ENCODE measurements around the gene PPARG. TPM values are rescaled to one million over a fixed set of nuclear protein-coding genes. Genes with fewer than 3 reads are reported as not detected.
A peak's percentile ranks its signal among the peaks of the same experiment; 100 is the strongest.
"Not testable (repeated sequence)": the region's sequence is repeated elsewhere in the genome, so short reads cannot be mapped to it uniquely, and the experiment has no call there.

Gene PPARG
- polyA plus RNA-seq, 1 experiment = 3.5 TPM

DNA sequence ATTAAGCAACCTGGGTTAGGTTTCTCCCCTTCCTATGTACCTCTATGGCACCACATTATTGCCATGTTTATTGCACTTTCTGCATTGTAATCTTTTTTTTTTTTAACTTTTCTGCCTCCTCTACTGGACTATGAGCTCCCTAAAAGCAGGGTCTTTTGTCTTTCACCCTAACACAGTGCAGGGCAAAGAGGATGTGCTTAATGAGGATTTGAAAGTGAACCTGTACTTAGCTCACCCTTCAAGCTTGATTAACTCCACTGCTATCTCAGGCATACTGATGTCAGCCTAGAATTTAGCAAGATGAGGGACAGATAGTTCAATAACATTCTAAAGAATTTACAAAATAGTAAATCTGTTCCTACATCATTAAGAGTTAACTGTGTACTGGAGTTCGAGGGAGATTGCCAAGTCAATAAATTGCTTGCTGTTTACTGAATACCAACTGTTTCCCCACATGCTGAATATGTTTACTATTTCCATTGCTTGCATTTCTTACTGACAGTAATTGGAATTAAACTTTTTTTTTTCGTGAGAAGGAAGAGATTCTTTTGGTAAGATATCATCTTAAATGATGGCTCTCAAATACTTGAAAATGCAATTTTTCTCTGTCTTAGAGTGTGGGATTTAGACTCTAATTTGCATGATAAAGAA, 15.7 kb upstream of the PPARG start:
- CTCF ChIA-PET = no interaction called here
- Histone ChIP-seq H3K36me3 (ENCODE audit: control insufficient read depth, insufficient read depth, low read length) (no peaks in the 10 kb centered on the region), H3K4me3 (ENCODE audit: low read depth, low read length) (no peak overlapping the region), H3K27me3 (ENCODE audit: control insufficient read depth, insufficient read depth, low read length) (no peaks in the 10 kb centered on the region)
- peak; percentile 29 for DNase-seq (ENCODE audit: low read depth)
- POLR2A ChIA-PET = no interaction called here
- TF ChIP-seq, protein P1, sequence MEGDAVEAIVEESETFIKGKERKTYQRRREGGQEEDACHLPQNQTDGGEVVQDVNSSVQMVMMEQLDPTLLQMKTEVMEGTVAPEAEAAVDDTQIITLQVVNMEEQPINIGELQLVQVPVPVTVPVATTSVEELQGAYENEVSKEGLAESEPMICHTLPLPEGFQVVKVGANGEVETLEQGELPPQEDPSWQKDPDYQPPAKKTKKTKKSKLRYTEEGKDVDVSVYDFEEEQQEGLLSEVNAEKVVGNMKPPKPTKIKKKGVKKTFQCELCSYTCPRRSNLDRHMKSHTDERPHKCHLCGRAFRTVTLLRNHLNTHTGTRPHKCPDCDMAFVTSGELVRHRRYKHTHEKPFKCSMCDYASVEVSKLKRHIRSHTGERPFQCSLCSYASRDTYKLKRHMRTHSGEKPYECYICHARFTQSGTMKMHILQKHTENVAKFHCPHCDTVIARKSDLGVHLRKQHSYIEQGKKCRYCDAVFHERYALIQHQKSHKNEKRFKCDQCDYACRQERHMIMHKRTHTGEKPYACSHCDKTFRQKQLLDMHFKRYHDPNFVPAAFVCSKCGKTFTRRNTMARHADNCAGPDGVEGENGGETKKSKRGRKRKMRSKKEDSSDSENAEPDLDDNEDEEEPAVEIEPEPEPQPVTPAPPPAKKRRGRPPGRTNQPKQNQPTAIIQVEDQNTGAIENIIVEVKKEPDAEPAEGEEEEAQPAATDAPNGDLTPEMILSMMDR (IDR thresholded peaks at IDR 0.05; ENCODE audit: insufficient read depth, low read depth, low read length) = no peak

DNA sequence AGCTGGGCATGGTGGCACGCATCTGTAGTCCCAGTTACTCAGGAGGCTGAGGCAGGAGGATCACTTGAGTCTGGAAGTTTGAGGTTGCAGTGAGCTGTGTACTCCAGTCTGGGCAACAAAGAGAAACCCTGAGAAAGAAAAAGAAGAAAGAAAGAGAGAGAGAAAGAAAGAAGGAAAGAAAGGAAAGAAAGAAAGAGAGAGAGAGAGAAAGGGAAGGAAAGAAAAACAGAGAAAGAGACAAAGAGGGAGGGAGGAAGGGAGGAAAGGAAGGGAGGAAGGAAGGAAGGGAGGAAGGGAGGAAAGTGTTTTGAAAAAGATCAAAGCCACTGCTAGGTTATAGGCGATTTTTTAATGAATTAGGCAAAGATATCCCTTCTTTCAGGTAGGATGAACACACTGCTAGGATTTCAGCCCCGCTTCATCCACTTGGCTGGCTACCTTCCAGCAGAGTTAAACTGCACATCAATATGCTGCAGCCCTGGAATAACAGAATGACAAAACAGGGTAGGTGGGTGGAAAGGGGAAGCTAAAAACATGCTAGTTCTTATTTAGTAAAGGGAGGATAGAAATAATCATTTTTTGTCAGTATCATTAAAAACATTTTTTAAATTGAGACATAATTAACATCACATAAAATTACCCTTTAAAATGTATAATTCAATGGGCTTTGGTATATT, 12.8 kb upstream of the PPARG start:
- Histone ChIP-seq H3K27me3 (ENCODE audit: control insufficient read depth, insufficient read depth, low read length) (no peaks in the 10 kb centered on the region), H3K4me3 (ENCODE audit: low read depth, low read length) (no peak overlapping the region), H3K36me3 (ENCODE audit: control insufficient read depth, insufficient read depth, low read length) (no peaks in the 10 kb centered on the region)
- no peak for DNase-seq (ENCODE audit: low read depth)
- ChIA-PET POLR2A (no interaction called here), CTCF (interaction anchor here (0.6 to 1.3 kb wide), 3 partner anchors 10 to 592 kb away, joined by 3 to 4 read pairs (median 3); no protein-coding TSS in a partner anchor)
- TF ChIP-seq, protein P1 (IDR thresholded peaks at IDR 0.05; ENCODE audit: insufficient read depth, low read depth, low read length) = no peak

DNA sequence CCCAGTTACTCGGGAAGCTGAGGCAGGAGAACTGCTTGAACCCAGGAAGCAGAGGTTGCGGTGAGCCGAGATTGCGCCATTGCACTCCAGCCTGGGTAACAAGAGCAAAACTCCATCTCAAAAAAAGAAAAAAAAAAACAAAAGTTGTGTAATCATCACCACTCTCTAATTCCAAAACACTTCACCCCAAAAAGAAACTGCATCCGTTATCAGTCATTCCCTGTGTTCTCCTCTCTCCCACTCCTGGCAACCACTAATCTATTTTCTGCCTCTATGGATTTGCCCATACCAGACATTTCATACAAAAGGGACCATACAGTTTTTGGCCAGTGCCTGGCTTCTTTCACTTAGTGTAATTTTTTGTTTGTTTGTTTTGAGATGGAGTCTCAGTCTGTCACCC, 12.0 kb upstream of the PPARG start:
- H3K4me3 ChIP-seq (ENCODE audit: low read depth, low read length); H3K27me3 ChIP-seq (ENCODE audit: control insufficient read depth, insufficient read depth, low read length); POLR2A ChIA-PET; DNase-seq (ENCODE audit: low read depth); H3K36me3 ChIP-seq (ENCODE audit: control insufficient read depth, insufficient read depth, low read length): not testable (repeated sequence)
- CTCF ChIA-PET = interaction anchor here (0.6 to 1.3 kb wide), 2 partner anchors 10 to 591 kb away, joined by 3 to 4 read pairs; no protein-coding TSS in a partner anchor

DNA sequence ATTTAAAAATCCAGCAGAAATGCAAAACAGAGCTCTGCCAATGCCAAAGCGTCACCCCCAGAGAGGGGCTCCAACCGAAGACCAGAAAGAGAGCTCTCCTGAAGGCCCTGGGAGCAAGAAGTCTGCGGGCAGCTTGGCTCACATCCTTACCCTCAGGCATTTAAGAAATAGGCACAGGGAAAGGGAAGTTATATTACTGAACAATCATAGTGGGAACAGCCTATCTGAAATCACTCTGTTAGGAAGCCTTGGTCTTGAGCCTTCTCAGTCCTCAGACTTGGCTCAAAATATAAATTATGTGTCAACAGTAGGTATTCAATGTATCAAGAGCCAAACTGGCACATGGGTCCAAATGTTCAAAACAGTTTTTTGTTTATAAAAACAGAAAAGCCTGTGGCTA, 10.3 kb upstream of the PPARG start:
- Histone ChIP-seq H3K27me3 (ENCODE audit: control insufficient read depth, insufficient read depth, low read length) (no peaks in the 10 kb centered on the region), H3K4me3 (ENCODE audit: low read depth, low read length) (no peak overlapping the region), H3K36me3 (ENCODE audit: control insufficient read depth, insufficient read depth, low read length) (no peaks in the 10 kb centered on the region)
- ChIA-PET CTCF (no interaction called here), POLR2A (no interaction called here)
- DNase-seq (ENCODE audit: low read depth) = no peak
- TF ChIP-seq, protein P1 (IDR thresholded peaks at IDR 0.05; ENCODE audit: insufficient read depth, low read depth, low read length) = no peak

DNA sequence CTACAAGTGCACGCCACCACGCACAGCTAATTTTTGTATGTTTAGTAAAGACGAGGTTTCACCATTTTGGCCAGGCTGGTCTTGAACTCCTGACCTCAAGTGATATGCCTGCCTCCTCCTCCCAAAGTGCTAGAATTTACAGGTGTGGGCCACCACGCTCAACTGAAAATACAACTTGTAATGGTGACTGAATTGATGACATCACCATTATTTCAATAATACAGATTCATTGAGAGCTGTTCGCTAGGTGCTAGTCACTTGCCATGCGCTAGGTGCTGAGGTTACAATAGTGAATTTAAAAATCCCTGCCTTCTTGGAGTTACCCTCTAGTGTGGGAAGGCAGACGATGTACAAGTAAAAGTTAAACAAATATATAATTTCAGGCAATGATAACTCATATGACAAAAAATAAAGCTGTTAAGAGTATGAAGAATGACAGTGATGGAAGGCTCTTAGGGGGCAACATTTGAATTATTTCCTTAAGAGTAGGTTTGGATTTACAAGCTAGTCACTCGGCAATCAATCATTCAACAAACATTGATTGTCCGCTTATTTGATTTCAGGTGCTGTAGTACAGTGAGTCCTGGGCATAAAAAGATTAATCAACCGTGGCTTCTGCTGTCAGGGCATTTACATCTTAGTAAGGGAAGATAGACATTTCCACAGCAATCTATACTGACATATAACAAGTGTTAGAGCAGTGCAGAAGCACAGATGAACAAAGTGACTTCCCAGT, 9.1 kb upstream of the PPARG start:
- DNase-seq (ENCODE audit: low read depth) = no peak
- Histone ChIP-seq H3K36me3 (ENCODE audit: control insufficient read depth, insufficient read depth, low read length) (no peaks in the 10 kb centered on the region), H3K4me3 (ENCODE audit: low read depth, low read length) (no peak overlapping the region), H3K27me3 (ENCODE audit: control insufficient read depth, insufficient read depth, low read length) (no peaks in the 10 kb centered on the region)
- POLR2A ChIA-PET = no interaction called here
- TF ChIP-seq, protein P1 (IDR thresholded peaks at IDR 0.05; ENCODE audit: insufficient read depth, low read depth, low read length) = no peak
- CTCF ChIA-PET = interaction anchor here (0.6 to 0.8 kb wide), 2 partner anchors 20 to 68 kb away, joined by 3 to 4 read pairs; no protein-coding TSS in a partner anchor

Data from BJ (cell line).